Measurements from ENCODE around the gene KLHDC7B. TPM values are rescaled to one million over a fixed set of nuclear protein-coding genes. Genes with fewer than 3 reads are reported as not detected.
A peak's percentile ranks its signal among the peaks of the same experiment; 100 is the strongest.

KLHDC7B gene
- total RNA-seq, 5 donors from 2014 or later (not counting 1 experiment from before 2014, with no cell fraction given), result 3.7 to 6.7 (median 5.4) TPM

DNA sequence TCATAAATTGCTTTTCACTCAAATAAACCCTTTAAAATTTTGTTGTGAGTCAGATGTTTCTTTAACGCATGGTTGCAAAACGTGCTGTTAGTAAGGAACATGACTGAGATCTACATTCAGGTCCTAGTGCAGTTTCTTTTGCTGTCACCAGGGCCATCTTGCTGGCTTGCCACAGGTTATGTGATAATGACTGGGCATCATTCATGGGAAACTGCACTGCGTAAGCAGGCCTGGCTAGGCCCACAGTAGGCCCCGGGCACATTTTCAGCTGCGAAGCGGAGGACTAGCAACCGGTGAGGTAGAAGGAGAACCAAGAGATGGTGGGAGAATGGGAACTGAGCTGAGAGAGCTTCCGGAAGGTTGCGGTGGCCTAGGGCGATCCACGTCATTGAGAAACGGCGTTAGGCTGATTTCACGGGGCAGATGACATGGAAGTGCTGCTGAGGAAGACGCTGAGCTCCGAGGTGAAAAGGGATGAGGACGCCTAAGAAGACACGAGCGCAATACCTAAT, 3.2 kb upstream of the KLHDC7B start:
- Histone ChIP-seq H3K9me3 (no peaks in the 10 kb centered on the region), H3K4me1 (ENCODE audit: control insufficient read depth in 1 of 2, extremely low read depth in 1 of 2, insufficient read depth in 2 of 2, low read length in 2 of 2) (peaks cover 5 to 52% of the 10 kb centered on the region in 2 experiments), H3K36me3 (ENCODE audit: control insufficient read depth in 2 of 2, extremely low read depth in 1 of 2, insufficient read depth in 1 of 2, low read length in 1 of 2) (no peaks in the 10 kb centered on the region), H3K27ac (ENCODE audit: low read length) (no peak overlapping the region), H3K27me3 (replicated peaks in 1 of 2; ENCODE audit: control insufficient read depth in 2 of 2, extremely low read depth in 1 of 2, insufficient read depth in 2 of 2, low read length in 1 of 2) (no peaks in the 10 kb centered on the region), H3K4me3 (ENCODE audit: control insufficient read depth in 1 of 2, extremely low read depth in 1 of 2, low read length in 1 of 2) (no peak overlapping the region)
- Mint-ChIP-seq H3K27ac (peak overlapping the region; percentile 94 to 99), H3K36me3 (no peaks in the 10 kb centered on the region), H3K4me3 (peak overlapping the region in 1 of 3 donors; percentile 29), H3K27me3 (no peaks in the 10 kb centered on the region), H3K9me3 (no peaks in the 10 kb centered on the region), H3K4me1 (peaks cover 52 to 67% (median 66%) of the 10 kb centered on the region in 3 donors)
- ATAC-seq (replicated peaks in 1 of 4), result no peak
- peak in 1 of 35 experiments; percentile 44 for DNase-seq
- CTCF ChIA-PET, result no interaction called here
- WGBS (ENCODE audit: insufficient coverage), result 93% methylated on average over 12 of the region's 19 CpGs
- POLR2A ChIA-PET, result no interaction called here

DNA sequence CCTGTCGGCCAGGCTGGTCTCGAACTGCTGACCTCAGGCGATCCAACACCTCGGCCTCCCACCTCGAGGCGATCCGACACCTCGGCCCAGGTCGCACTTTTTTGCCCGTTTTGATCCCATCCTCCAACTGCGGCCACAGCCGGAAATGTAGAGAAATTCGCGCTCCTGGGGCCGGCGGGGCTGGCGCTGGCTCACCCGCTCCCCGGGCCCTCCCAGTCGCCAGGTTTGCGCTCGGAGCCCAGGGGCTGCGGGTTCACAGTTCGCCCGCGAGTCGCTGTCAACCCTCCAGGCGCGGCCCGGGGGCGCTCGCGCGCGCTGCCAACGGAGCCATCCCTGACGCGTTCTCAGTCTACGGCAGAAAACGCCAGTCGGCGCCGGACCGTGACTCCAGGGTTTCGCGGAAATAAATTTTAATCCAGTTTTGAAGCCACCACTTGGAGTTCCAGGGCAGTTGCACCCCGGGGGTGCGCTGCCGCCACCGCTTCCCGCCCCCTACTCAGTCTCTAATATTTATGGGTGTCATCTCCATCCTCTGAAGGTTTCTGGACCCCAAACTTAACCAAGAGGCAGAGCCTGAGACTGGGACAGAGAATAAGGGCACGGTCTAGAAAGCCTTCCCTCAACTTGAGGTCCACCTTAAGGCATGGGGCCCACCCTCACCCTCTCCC, 1.5 kb upstream of the KLHDC7B start:
- Mint-ChIP-seq H3K27me3 (no peaks in the 10 kb centered on the region), H3K27ac (peak overlapping the region; percentile 70 to 84), H3K36me3 (no peaks in the 10 kb centered on the region), H3K4me3 (peak overlapping the region; percentile 56 to 64 (median 59)), H3K4me1 (peaks cover 40 to 60% (median 58%) of the 10 kb centered on the region in 3 donors), H3K9me3 (no peaks in the 10 kb centered on the region)
- H3K27me3 ChIP-seq (replicated peaks in 1 of 2; ENCODE audit: control insufficient read depth in 2 of 2, extremely low read depth in 1 of 2, insufficient read depth in 2 of 2, low read length in 1 of 2), result no peaks in the 10 kb centered on the region
- DNase-seq (peak; percentile 53 to 90 (median 77)), ATAC-seq (replicated peaks in 1 of 4) (peak; percentile 52 to 60 (median 54))
- POLR2A ChIA-PET, result no interaction called here
- H3K9me3 ChIP-seq, result no peaks in the 10 kb centered on the region
- H3K4me1 ChIP-seq (ENCODE audit: control insufficient read depth in 1 of 2, extremely low read depth in 1 of 2, insufficient read depth in 2 of 2, low read length in 2 of 2), result peaks cover 8 to 53% of the 10 kb centered on the region in 2 experiments
- H3K36me3 ChIP-seq (ENCODE audit: control insufficient read depth in 2 of 2, extremely low read depth in 1 of 2, insufficient read depth in 1 of 2, low read length in 1 of 2), result no peaks in the 10 kb centered on the region
- peak overlapping the region; percentile 33 to 41 for H3K4me3 ChIP-seq (ENCODE audit: control insufficient read depth in 1 of 2, extremely low read depth in 1 of 2, low read length in 1 of 2)
- WGBS (ENCODE audit: insufficient coverage), result 5% methylated on average over 47 of the region's 52 CpGs
- CTCF ChIA-PET, result interaction anchor here in 1 of 2 donors (0.6 to 2.0 kb wide), 3 partner anchors 18 to 77 kb away, joined by 3 to 15 read pairs (median 6); partner anchors contain the start of gene SCO2
- peak overlapping the region; percentile 71 for H3K27ac ChIP-seq (ENCODE audit: low read length)

DNA sequence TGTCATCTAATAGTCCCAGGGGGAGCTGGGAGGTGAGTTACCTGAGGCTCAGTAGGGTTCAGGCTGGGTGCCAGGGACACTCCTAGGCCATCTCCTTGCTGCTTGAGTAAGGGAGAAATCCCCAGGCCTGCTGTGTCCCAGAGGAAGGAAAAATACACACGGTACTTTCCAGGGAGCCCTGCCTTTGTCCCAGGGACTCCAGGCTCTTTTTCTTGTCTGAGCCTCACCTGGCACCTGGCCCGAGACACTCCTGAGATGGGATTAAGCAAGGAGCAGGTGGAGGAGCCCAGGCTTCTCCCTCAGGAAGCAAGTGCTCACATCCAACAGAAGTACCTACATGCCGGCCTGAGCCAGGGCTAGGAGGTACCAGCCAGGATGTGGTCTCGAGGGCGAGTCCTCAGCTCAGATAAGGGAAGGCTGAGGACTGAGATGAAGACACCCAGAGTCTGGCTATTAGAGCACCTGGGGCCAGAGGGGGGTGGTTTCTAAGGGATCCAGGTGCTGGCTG, 899 bp upstream of the KLHDC7B start:
- ChIA-PET POLR2A (no interaction called here), CTCF (interaction anchor here in 1 of 2 donors (0.9 to 2.0 kb wide), 3 partner anchors 19 to 76 kb away, joined by 3 to 15 read pairs (median 6); partner anchors contain the start of genes CHKB and SCO2)
- H3K27me3 ChIP-seq (replicated peaks in 1 of 2; ENCODE audit: control insufficient read depth in 2 of 2, extremely low read depth in 1 of 2, insufficient read depth in 2 of 2, low read length in 1 of 2), result no peaks in the 10 kb centered on the region
- H3K9me3 ChIP-seq, result no peaks in the 10 kb centered on the region
- Mint-ChIP-seq H3K9me3 (no peaks in the 10 kb centered on the region), H3K27me3 (no peaks in the 10 kb centered on the region), H3K27ac (peak overlapping the region; percentile 70 to 84), H3K4me3 (peak overlapping the region; percentile 56 to 64 (median 59)), H3K4me1 (peaks cover 36 to 59% (median 57%) of the 10 kb centered on the region in 3 donors), H3K36me3 (no peaks in the 10 kb centered on the region)
- peak overlapping the region; percentile 33 to 41 for H3K4me3 ChIP-seq (ENCODE audit: control insufficient read depth in 1 of 2, extremely low read depth in 1 of 2, low read length in 1 of 2)
- DNase-seq, result peak in 2 of 35 experiments; percentile 32 to 52
- WGBS (ENCODE audit: insufficient coverage), result no CpG with 5 or more reads among the region's 5 CpGs
- peaks cover 6 to 55% of the 10 kb centered on the region in 2 experiments for H3K4me1 ChIP-seq (ENCODE audit: control insufficient read depth in 1 of 2, extremely low read depth in 1 of 2, insufficient read depth in 2 of 2, low read length in 2 of 2)
- peak overlapping the region; percentile 71 for H3K27ac ChIP-seq (ENCODE audit: low read length)
- peak in 1 of 4 experiments; percentile 18 for ATAC-seq (replicated peaks in 1 of 4)
- H3K36me3 ChIP-seq (ENCODE audit: control insufficient read depth in 2 of 2, extremely low read depth in 1 of 2, insufficient read depth in 1 of 2, low read length in 1 of 2), result no peaks in the 10 kb centered on the region

DNA sequence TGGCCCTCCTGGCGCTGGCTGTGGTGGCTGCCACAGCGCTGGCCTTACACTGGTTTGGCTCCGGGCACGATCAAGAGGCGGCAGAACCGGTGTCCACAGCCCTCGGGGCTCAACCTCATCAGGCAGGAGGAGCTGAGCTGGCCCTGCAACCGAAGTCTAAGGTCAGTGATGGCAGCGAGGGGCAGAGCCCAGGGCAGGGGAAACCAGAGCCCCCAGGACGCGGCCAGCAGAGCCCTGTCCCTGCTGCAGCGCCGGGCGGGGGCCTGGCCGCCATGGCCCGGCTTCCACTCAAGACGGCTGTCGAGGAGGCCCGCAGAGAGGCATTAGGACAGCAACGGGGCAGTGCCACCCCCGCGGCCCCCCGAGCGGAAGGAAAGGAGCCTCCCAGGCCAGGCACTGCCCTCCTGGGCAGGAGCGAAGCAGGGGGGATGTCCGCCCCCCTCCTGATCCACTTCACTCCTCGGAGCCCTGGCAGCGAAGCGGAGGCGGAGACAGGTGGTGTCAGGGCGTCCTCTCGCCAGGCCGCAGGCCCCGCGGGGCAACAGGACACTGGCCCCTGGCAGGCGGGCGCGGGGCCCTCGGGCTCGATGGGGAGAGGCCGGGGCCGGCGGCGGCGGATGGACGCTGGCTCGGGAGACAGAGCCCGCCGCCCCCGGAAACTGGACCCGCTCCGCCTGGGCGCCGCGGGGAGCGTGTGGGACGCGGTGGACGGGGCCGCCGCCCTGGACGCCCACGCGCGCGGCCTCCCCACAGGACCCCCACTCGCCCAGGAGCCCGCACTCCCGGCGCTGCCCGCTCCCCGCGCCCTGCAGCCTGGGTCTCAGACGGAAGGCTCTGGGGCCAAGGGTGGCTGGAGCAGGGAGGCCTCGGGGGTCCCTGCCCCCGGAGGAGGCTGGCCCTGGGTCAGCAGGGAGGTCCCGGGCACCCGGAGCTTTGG, 895 bp downstream of the KLHDC7B start:
- Histone ChIP-seq H3K27me3 (replicated peaks in 1 of 2; ENCODE audit: control insufficient read depth in 2 of 2, extremely low read depth in 1 of 2, insufficient read depth in 2 of 2, low read length in 1 of 2) (no peaks in the 10 kb centered on the region), H3K27ac (ENCODE audit: low read length) (no peak overlapping the region), H3K9me3 (no peaks in the 10 kb centered on the region), H3K36me3 (ENCODE audit: control insufficient read depth in 2 of 2, extremely low read depth in 1 of 2, insufficient read depth in 1 of 2, low read length in 1 of 2) (no peaks in the 10 kb centered on the region), H3K4me1 (ENCODE audit: control insufficient read depth in 1 of 2, extremely low read depth in 1 of 2, insufficient read depth in 2 of 2, low read length in 2 of 2) (peaks cover 6 to 63% of the 10 kb centered on the region in 2 experiments), H3K4me3 (ENCODE audit: control insufficient read depth in 1 of 2, extremely low read depth in 1 of 2, low read length in 1 of 2) (no peak overlapping the region)
- Mint-ChIP-seq H3K4me3 (peak overlapping the region in 2 of 3 donors; percentile 28 to 64), H3K9me3 (no peaks in the 10 kb centered on the region), H3K27me3 (no peaks in the 10 kb centered on the region), H3K4me1 (peaks cover 38 to 59% (median 53%) of the 10 kb centered on the region in 3 donors), H3K27ac (peak overlapping the region; percentile 70 to 84), H3K36me3 (peaks cover 3% of the 10 kb centered on the region)
- no peak for ATAC-seq (replicated peaks in 1 of 4)
- 90% methylated on average over 75 of the region's 78 CpGs for WGBS (ENCODE audit: insufficient coverage)
- DNase-seq, result no peak
- POLR2A ChIA-PET, result interaction anchor here in 1 of 2 donors (1.0 kb wide), 1 partner anchor 7 kb away, joined by 3 read pairs; no protein-coding TSS in a partner anchor
- CTCF ChIA-PET, result interaction anchor here in 1 of 2 donors (2.2 kb wide), 1 partner anchor 17 kb away, joined by 7 read pairs; no protein-coding TSS in a partner anchor

DNA sequence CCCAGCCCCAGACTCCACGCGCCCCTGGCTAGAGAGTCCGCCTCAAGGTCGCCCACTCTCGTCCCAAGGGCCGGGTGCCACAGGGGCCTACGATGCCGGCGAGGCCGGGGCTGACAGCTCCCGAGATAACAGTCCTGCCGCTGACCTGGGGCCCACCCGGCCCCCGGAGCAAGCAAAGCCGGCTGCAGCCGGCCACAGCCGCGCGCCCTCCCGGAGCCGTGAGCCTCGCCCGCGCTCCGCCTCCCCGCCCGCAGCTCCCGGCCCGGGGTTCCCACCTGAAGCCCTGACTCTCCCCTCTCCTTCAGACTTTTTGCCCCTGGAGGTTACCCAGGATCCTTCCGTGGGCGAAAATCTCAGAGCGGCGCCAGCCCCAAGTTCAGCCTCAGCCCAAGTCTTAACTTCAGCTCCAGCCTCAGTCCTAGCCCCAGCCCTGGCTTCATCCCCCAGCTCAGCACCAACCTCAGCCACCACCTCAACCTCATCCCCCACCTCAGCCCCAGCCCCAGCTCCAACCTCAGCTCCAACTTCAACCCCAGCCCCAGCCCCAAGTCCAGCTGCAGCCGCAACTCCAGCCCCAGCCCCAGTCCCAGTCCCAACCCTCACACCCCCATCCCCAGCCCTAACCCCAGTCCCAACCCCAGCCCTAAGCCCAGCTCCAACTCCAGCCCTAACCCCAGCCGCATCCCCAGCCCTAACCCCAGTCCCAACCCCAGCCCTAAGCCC, 1.7 kb downstream of the KLHDC7B start:
- ATAC-seq (replicated peaks in 1 of 4) (no peak), DNase-seq (no peak)
- CTCF ChIA-PET, result interaction anchor here in 1 of 2 donors (0.6 to 2.2 kb wide), 4 partner anchors 7 to 332 kb away, joined by 4 to 7 read pairs (median 6); no protein-coding TSS in a partner anchor
- Mint-ChIP-seq H3K27ac (peak overlapping the region; percentile 52 to 75), H3K4me3 (peak overlapping the region in 1 of 3 donors; percentile 34), H3K4me1 (peaks cover 38 to 51% (median 47%) of the 10 kb centered on the region in 3 donors), H3K9me3 (no peaks in the 10 kb centered on the region), H3K36me3 (peaks cover 3% of the 10 kb centered on the region), H3K27me3 (no peaks in the 10 kb centered on the region)
- POLR2A ChIA-PET, result interaction anchor here in 1 of 2 donors (1.0 kb wide), 1 partner anchor 8 kb away, joined by 3 read pairs; no protein-coding TSS in a partner anchor
- Histone ChIP-seq H3K27me3 (replicated peaks in 1 of 2; ENCODE audit: control insufficient read depth in 2 of 2, extremely low read depth in 1 of 2, insufficient read depth in 2 of 2, low read length in 1 of 2) (no peaks in the 10 kb centered on the region), H3K4me1 (ENCODE audit: control insufficient read depth in 1 of 2, extremely low read depth in 1 of 2, insufficient read depth in 2 of 2, low read length in 2 of 2) (peaks cover 6 to 63% of the 10 kb centered on the region in 2 experiments), H3K9me3 (no peaks in the 10 kb centered on the region), H3K4me3 (ENCODE audit: control insufficient read depth in 1 of 2, extremely low read depth in 1 of 2, low read length in 1 of 2) (no peak overlapping the region), H3K27ac (ENCODE audit: low read length) (no peak overlapping the region), H3K36me3 (ENCODE audit: control insufficient read depth in 2 of 2, extremely low read depth in 1 of 2, insufficient read depth in 1 of 2, low read length in 1 of 2) (no peaks in the 10 kb centered on the region)
- 82% methylated on average over 34 of the region's 35 CpGs for WGBS (ENCODE audit: insufficient coverage)

Data from T-cell (primary cell).